Effector memory CD8-positive, alpha-beta T cell (primary cell): ENCODE data around the gene PVALEF.

Experiments
- ATAC-seq: fragments of 150-1000 bp; cut with Tn5 transposase; replicated peaks from 2 replicates; pipeline ENCODE4 v1.10.0; 2021; ENCODE audit warnings: mild to moderate bottlenecking, moderate library complexity
- DNase-seq, 3 experiments: peaks; one replicate each; pipeline ENCODE4 v3.0.0; 2021
- H3K27ac Mint-ChIP-seq, 2 donors: one replicate each; pipeline ENCODE4 v1.8.0; 2022; ENCODE audit warnings: mild to moderate bottlenecking in 2 of 2, mixed read lengths in 2 of 2, moderate library complexity in 2 of 2
- H3K27me3 Mint-ChIP-seq, 2 donors: one replicate each; pipeline ENCODE4 v1.8.0; 2022; ENCODE audit warnings: mixed read lengths in 2 of 2
- H3K36me3 Mint-ChIP-seq: one replicate; pipeline ENCODE4 v1.8.0; 2022; ENCODE audit warnings: mild to moderate bottlenecking, moderate library complexity, mixed read lengths; ENCODE audit not compliant: insufficient read depth
- H3K4me1 Mint-ChIP-seq, 2 donors: one replicate each; pipeline ENCODE4 v1.8.0; 2022; ENCODE audit warnings: low read depth in 2 of 2, mixed read lengths in 2 of 2
- H3K4me3 Mint-ChIP-seq, 2 donors: one replicate each; pipeline ENCODE4 v1.8.0; 2022; ENCODE audit warnings: mild to moderate bottlenecking in 2 of 2, mixed read lengths in 2 of 2, moderate library complexity in 2 of 2
- H3K9me3 Mint-ChIP-seq, 2 donors: one replicate each; pipeline ENCODE4 v1.8.0; 2022; ENCODE audit warnings: mixed read lengths in 2 of 2

The PVALEF gene

DNA sequence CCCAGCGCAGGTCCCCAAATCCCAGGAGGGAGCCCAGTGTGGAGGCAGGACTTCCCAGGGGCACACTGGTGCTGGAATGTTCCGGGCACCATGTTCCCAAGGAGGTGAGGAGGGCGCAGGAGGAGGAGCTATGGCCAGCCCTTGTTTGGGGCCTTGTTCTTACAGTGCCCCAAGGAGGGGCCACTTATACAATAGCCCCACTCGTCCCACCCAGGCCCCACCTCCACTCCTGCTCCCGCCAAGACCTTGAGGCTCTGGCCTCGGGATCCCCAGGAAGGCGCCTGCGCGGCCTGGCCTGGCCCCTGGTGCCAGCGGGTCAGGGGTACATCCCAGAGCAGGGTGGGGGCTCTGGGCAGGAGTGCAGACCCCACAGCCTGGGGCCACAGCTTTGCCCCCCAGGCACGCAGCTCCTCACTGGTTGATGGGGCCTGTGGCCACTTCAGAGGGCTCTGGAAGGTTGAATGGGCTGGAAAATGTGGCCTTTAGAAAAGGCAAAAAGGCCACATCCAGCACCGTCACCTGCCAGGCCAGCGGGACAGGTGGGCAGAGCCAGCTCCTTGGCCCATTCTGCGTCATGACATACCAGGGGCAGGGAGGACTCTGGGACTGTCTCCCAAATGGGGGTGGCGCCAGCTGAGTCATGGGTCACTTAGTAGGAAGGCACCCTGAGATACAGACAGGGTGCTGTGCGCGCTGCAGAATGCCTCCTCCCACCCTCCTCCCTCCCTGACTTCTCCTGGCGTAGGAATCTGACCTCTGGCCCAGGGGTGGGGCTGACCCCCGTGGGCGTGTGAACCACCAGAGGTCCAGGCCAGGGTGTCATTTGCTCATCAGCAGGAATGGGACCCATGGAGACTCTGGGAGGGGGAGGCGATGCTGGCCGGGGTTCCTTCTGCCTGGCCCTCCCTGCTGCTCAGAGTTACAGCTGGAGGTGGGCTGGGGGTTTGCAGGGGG, 32.3 kb upstream of the PVALEF start:
- no peaks in the 10 kb centered on the region for H3K27me3 Mint-ChIP-seq
- no peaks in the 10 kb centered on the region for H3K36me3 Mint-ChIP-seq
- no peaks in the 10 kb centered on the region for H3K4me1 Mint-ChIP-seq
- no peak for DNase-seq
- no peak for ATAC-seq
- no peaks in the 10 kb centered on the region for H3K9me3 Mint-ChIP-seq
- H3K4me3 Mint-ChIP-seq: no peak overlapping the region
- no peak overlapping the region for H3K27ac Mint-ChIP-seq

DNA sequence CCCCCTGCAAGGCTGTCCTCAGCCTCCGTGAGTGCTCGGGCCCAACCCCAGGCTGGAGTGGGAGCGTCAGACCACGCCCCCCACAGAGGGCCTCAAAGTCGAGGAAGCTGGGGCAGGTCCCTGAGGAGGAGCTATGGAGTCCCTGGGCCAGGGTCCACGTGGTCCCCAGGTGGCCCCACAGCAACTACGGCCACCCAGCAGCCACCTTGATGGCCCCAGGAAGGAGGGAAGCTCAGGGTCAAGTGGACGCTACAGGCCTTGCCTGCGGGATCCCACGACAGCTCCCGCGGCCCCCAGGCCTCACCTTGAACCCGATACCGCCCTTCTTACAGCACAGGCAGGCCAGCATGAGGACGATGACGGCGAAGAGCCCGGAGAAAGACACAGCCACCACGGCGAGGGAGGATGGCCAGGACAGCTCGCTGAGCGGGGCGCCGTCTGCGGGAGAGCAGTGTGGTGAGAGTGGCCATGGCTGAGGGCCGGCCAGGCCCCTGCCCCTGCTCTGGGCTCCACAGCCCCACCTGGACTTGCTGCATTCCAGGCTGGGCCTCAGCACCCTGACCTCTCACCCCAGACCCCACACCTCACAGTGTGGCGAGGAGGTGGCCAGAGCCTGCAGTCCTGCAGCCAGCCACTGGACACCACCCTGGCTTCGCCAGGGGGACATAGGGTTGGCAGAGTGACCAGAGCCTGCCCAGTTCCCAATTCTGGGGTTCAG, 31.1 kb upstream of the PVALEF start:
- H3K4me1 Mint-ChIP-seq: peaks cover 0 to 7% of the 10 kb centered on the region in 2 donors
- H3K9me3 Mint-ChIP-seq: no peaks in the 10 kb centered on the region
- DNase-seq (no peak), ATAC-seq (no peak)
- no peak overlapping the region for H3K4me3 Mint-ChIP-seq
- H3K27ac Mint-ChIP-seq: no peak overlapping the region
- no peaks in the 10 kb centered on the region for H3K27me3 Mint-ChIP-seq
- no peaks in the 10 kb centered on the region for H3K36me3 Mint-ChIP-seq

DNA sequence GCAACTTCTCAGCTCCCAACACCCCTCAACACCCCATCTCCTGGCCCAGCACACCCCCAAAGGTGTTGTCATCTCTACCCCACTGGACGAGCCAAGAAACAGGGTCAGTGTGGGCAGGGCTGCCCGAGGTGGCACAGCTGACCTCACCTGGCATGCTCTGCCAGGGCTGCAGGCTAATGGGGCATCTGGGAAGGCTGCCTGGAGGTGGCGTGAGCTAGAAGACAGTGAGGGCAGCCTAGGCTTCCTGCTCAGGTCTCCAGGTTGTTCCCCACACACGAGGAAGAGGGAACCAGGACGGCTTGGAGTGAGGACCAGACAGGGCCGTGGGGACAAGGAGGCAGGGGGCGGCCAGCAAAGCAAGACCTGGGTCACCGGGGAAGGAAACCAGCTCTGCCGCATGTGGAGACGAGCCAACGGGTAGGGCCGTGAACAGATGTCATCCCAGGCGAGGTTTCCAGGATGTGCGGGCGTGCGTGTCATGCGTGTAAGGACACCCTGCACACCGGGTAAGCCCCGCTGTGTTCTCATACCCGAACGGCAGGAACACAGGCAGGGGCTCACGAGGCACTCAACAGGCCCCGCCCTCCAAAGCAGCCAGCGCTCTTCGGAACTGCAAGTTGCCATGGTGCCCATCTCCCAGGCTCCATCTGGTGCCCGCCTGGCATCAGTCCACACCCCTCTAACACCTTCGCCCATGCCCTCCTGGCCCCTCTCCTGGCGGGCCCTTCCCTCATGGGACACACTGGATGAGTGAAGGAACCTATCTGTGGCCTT, 29.6 kb upstream of the PVALEF start:
- H3K4me3 Mint-ChIP-seq: no peak overlapping the region
- no peaks in the 10 kb centered on the region for H3K36me3 Mint-ChIP-seq
- H3K27ac Mint-ChIP-seq: no peak overlapping the region
- peaks cover 0 to 7% of the 10 kb centered on the region in 2 donors for H3K4me1 Mint-ChIP-seq
- H3K27me3 Mint-ChIP-seq: no peaks in the 10 kb centered on the region
- no peak for DNase-seq
- ATAC-seq: no peak
- H3K9me3 Mint-ChIP-seq: no peaks in the 10 kb centered on the region

DNA sequence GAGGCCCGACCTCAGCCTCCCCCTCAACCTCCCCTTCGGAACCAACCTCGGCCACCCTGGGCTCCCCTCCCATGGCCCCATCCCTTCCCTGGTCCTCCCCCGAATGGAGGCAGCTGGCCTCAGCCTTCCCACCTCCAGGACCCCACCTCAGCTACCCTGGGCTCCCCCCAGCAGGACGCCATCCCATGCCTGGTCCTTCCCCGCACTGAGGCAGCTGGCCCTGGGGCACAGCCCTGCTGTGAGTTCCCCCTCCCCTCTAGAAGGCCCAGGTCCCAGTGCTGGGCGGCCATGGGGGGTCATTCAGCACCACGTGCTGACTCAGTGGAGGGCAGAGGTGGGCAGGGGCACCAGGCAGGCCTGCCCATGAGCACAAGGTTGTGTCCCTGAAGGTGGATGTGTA, 28.9 kb upstream of the PVALEF start:
- Mint-ChIP-seq H3K4me3 (no peak overlapping the region), H3K27me3 (no peaks in the 10 kb centered on the region), H3K9me3 (no peaks in the 10 kb centered on the region), H3K4me1 (peaks cover 0 to 7% of the 10 kb centered on the region in 2 donors), H3K36me3 (no peaks in the 10 kb centered on the region), H3K27ac (no peak overlapping the region)
- ATAC-seq (no peak), DNase-seq (no peak)

- Mint-ChIP-seq H3K9me3 (no peaks in the 10 kb centered on the region), H3K36me3 (no peaks in the 10 kb centered on the region), H3K27ac (no peak overlapping the region), H3K4me3 (no peak overlapping the region), H3K27me3 (peaks cover 3 to 5% of the 10 kb centered on the region in 2 donors), H3K4me1 (peaks cover 0 to 7% of the 10 kb centered on the region in 2 donors)
- no peak for ATAC-seq
- DNase-seq: no peak
Observed at GRCh38 chr17:81137248-81137647, 28.1 kb upstream of the PVALEF start.

DNA sequence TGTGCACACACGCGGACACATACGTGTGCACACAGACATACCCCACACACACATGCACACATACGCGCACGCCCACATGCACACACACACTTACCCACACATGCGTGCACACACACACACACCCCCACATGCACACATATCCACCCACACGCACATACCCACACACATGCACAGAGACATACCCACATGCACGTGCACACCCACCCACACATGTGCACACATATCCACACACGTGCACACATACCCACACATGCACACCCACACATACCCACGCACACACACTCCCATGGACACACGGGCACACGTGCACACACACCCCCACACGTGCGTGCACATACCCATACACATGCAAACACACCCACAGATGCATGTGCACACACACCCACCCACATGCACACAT, 27.2 kb upstream of the PVALEF start:
- no peak overlapping the region for H3K4me3 Mint-ChIP-seq
- no peak overlapping the region for H3K27ac Mint-ChIP-seq

DNA sequence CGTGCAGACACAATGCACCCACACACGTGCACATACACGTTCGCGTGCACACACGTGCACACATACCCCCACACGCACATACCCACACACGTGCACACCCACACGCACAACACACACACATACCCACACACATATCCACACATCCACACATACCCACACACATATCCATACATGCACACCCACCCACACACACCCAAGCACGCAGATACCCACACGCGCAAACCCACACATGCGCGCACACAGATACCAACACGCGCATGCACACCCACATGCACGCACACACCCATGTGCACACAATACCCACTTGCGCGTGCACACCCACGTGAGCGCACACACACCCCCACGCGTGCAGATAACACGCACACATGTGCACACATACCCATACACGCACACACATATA, 26.8 kb upstream of the PVALEF start:
- peaks cover 0 to 7% of the 10 kb centered on the region in 2 donors for H3K4me1 Mint-ChIP-seq
- no peak for ATAC-seq
- no peak overlapping the region for H3K27ac Mint-ChIP-seq

More for the DNA sequence above, 27.2 kb upstream of the PVALEF start:
- Mint-ChIP-seq H3K4me1 (peaks cover 0 to 7% of the 10 kb centered on the region in 2 donors), H3K27me3 (peaks cover 10% of the 10 kb centered on the region in 2 donors), H3K36me3 (no peaks in the 10 kb centered on the region), H3K9me3 (no peaks in the 10 kb centered on the region)
- no peak for DNase-seq
- ATAC-seq: no peak

GRCh38 chr17:81139428-81139827, 25.9 kb upstream of the PVALEF start:
- peaks cover 0 to 7% of the 10 kb centered on the region in 2 donors for H3K4me1 Mint-ChIP-seq
- ATAC-seq: no peak
- H3K4me3 Mint-ChIP-seq: no peak overlapping the region

More for the DNA sequence above, 26.8 kb upstream of the PVALEF start:
- no peak for DNase-seq
- Mint-ChIP-seq H3K36me3 (no peaks in the 10 kb centered on the region), H3K4me3 (no peak overlapping the region), H3K27me3 (peaks cover 10 to 11% of the 10 kb centered on the region in 2 donors), H3K9me3 (no peaks in the 10 kb centered on the region)

DNA sequence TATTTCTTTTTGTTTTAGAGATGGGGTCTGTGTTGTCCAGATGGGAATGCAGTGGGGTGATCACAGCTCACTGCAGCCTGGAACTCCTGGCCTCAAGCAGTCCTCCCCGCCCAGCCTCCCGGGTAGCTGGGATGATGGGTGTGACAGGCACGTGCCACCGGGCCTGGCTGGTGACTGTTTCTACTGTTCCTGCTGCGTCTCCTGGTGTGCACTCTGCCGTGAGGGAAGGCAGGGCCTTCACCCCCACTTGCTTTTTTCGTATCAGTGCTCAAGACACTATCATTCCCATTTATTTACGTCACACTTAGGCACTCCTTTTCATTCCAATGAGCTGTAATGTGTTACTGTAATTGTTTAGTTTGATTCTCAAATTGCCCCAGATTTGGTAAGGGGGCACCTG, 25.3 kb upstream of the PVALEF start:
- H3K27ac Mint-ChIP-seq: no peak overlapping the region
- DNase-seq (no peak), ATAC-seq (no peak)
- H3K27me3 Mint-ChIP-seq: peaks cover 10 to 19% of the 10 kb centered on the region in 2 donors
- no peaks in the 10 kb centered on the region for H3K9me3 Mint-ChIP-seq
- peaks cover 4% of the 10 kb centered on the region for H3K36me3 Mint-ChIP-seq
- peaks cover 0 to 7% of the 10 kb centered on the region in 2 donors for H3K4me1 Mint-ChIP-seq
- H3K4me3 Mint-ChIP-seq: no peak overlapping the region

More at GRCh38 chr17:81139428-81139827, 25.9 kb upstream of the PVALEF start:
- DNase-seq: no peak
- peaks cover 4% of the 10 kb centered on the region for H3K36me3 Mint-ChIP-seq
- no peaks in the 10 kb centered on the region for H3K9me3 Mint-ChIP-seq
- peaks cover 10 to 19% of the 10 kb centered on the region in 2 donors for H3K27me3 Mint-ChIP-seq
- no peak overlapping the region for H3K27ac Mint-ChIP-seq

DNA sequence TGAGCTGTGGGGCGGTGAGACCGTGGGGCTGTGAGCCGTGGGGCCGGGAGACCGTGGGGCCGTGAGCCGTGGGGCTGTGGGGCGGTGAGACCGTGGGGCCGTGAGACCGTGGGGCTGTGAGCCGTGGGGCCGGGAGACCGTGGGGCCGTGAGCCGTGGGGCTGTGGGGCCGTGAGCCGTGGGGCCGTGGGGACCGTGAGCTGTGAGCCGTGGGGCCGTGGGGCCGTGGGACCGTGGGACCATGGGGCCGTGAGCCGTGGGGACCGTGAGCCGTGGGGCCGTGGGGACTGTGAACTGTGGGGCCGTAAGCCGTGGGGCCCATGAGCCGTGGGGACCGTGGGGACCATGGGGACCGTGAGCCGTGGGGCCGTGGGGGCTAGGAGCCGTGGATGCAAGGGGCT, 24.6 kb upstream of the PVALEF start:
- H3K4me3 Mint-ChIP-seq: no peak overlapping the region
- DNase-seq: no peak
- H3K36me3 Mint-ChIP-seq: peaks cover 4% of the 10 kb centered on the region
- H3K27ac Mint-ChIP-seq: no peak overlapping the region
- H3K4me1 Mint-ChIP-seq: peaks cover 0 to 7% of the 10 kb centered on the region in 2 donors
- H3K27me3 Mint-ChIP-seq: peaks cover 10 to 19% of the 10 kb centered on the region in 2 donors
- no peaks in the 10 kb centered on the region for H3K9me3 Mint-ChIP-seq
- ATAC-seq: no peak

DNA sequence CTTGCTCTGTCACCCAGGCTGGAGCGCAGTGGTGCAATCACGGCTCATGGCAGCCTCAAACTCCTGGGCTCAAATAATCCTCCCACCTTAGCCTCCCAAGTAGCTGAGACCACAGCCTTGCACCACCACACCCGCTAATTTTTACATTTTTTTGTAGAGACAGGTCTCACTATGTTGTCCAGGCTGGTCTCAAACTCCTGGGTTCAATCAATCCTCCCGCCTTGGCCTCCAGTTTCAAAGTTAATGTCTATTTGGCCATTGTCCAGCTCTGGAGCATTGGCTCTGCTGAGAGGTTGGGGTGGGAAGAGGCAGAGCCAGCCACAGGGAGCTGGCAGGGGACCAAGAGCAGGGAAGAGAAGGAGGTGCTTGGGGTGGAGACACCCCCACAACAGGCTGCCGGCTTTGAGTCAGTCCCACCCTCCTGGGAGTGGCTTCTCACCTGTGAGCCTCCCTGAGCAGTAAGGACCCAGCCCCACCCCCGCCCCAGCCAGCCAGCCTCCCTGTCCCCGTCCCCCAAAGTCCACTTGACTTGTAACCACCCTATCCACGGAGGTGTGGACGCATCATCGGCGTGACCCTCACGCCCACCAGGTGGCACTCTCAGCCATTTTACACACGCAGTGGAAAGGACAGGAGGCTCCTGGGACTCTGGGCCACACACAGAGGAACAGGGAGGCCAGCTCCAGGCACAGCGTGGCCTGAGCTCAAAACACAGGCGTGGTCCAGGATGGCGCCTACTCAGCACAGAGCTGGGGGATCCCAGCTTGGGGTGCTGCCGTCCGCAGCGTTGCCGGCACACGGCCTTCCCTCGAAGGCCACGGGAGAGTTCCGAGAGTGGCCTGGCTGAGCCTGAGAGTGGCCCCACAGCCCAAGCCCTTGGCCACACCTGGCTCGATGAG, 22.8 kb upstream of the PVALEF start:
- peaks cover 10 to 19% of the 10 kb centered on the region in 2 donors for H3K27me3 Mint-ChIP-seq
- H3K9me3 Mint-ChIP-seq: no peaks in the 10 kb centered on the region
- peaks cover 4% of the 10 kb centered on the region for H3K36me3 Mint-ChIP-seq
- H3K27ac Mint-ChIP-seq: no peak overlapping the region
- no peak overlapping the region for H3K4me3 Mint-ChIP-seq
- H3K4me1 Mint-ChIP-seq: peaks cover 0 to 7% of the 10 kb centered on the region in 2 donors
- ATAC-seq: peak; percentile 82
- peak; percentile 53 to 60 (median 57) for DNase-seq

- Mint-ChIP-seq H3K9me3 (no peaks in the 10 kb centered on the region), H3K27ac (no peak overlapping the region), H3K4me3 (no peak overlapping the region), H3K36me3 (peaks cover 4% of the 10 kb centered on the region), H3K27me3 (peaks cover 10 to 20% of the 10 kb centered on the region in 2 donors), H3K4me1 (peaks cover 0 to 7% of the 10 kb centered on the region in 2 donors)
- ATAC-seq (no peak), DNase-seq (no peak)
Observed at GRCh38 chr17:81143200-81143527, 22.1 kb upstream of the PVALEF start.
